Glutamatergic neuron (in vitro differentiated cells): Measurements from ENCODE around the gene TGFA. TPM values are rescaled to one million over a fixed set of nuclear protein-coding genes. Genes with fewer than 3 reads are reported as not detected.

ENCODE experiments used
- DNase-seq: peaks from one replicate; pipeline ENCODE4 v3.0.0; 2022
- H3K27ac Mint-ChIP-seq: one replicate; pipeline ENCODE4 v1.8.0; 2020; ENCODE audit warnings: mild to moderate bottlenecking, mixed read lengths, inconsistent platforms; ENCODE audit not compliant: unreplicated experiment
- H3K27me3 Mint-ChIP-seq: one replicate; pipeline ENCODE4 v1.8.0; 2020; ENCODE audit warnings: mild to moderate bottlenecking, moderate library complexity, mixed read lengths, inconsistent platforms; ENCODE audit not compliant: unreplicated experiment
- H3K36me3 Mint-ChIP-seq: one replicate; pipeline ENCODE4 v1.8.0; 2020; ENCODE audit warnings: mild to moderate bottlenecking, mixed read lengths, inconsistent platforms; ENCODE audit not compliant: unreplicated experiment
- H3K4me1 Mint-ChIP-seq: one replicate; pipeline ENCODE4 v1.8.0; 2020; ENCODE audit warnings: mild to moderate bottlenecking, low read depth, mixed read lengths, inconsistent platforms; ENCODE audit not compliant: unreplicated experiment
- H3K4me3 Mint-ChIP-seq: one replicate; pipeline ENCODE4 v1.8.0; 2020; ENCODE audit warnings: mild to moderate bottlenecking, mixed read lengths, inconsistent platforms; ENCODE audit not compliant: unreplicated experiment
- H3K9me3 Mint-ChIP-seq: one replicate; pipeline ENCODE4 v1.8.0; 2020; ENCODE audit warnings: mild to moderate bottlenecking, moderate library complexity, mixed read lengths, inconsistent platforms; ENCODE audit not compliant: unreplicated experiment
- CTCF ChIP-seq: fragments of 200-600 bp; sonication (generic); IDR thresholded peaks from one replicate; pipeline ENCODE4 v1.5.0; 2021; ENCODE audit not compliant: partially characterized antibody, unreplicated experiment
- total RNA-seq: library from RNA; stranded (reverse); fragmentation: NEBNext Ultra II Directional; extraction: Animal tissue kit (Norgen Biotek cat#: 25700); gene quantifications from one replicate; pipeline ENCODE4 v1.2.1, GENCODE V29; 2021; ENCODE audit not compliant: unreplicated experiment

Gene TGFA
- total RNA-seq, 1 donor from 2014 or later = 4.7 TPM

GRCh38 chr2:70549064-70549710, 4.4 kb downstream of the TGFA start:
- H3K36me3 Mint-ChIP-seq = no peaks in the 10 kb centered on the region
- peaks cover 14% of the 10 kb centered on the region for H3K27me3 Mint-ChIP-seq
- H3K9me3 Mint-ChIP-seq = no peaks in the 10 kb centered on the region
- H3K27ac Mint-ChIP-seq = no peak overlapping the region
- no peak for DNase-seq
- TF ChIP-seq CTCF = no peak
- H3K4me3 Mint-ChIP-seq = no peak overlapping the region
- H3K4me1 Mint-ChIP-seq = no peaks in the 10 kb centered on the region

- Mint-ChIP-seq H3K27me3 (peaks cover 11% of the 10 kb centered on the region), H3K27ac (no peak overlapping the region)
- DNase-seq = no peak
Observed at GRCh38 chr2:70548233-70548632, 5.4 kb downstream of the TGFA start.

GRCh38 chr2:70546885-70547284, 6.7 kb downstream of the TGFA start:
- no peaks in the 10 kb centered on the region for H3K36me3 Mint-ChIP-seq
- peaks cover 2% of the 10 kb centered on the region for H3K9me3 Mint-ChIP-seq
- H3K27ac Mint-ChIP-seq = no peak overlapping the region
- peaks cover 1% of the 10 kb centered on the region for H3K4me1 Mint-ChIP-seq
- no peak overlapping the region for H3K4me3 Mint-ChIP-seq
- peaks cover 5% of the 10 kb centered on the region for H3K27me3 Mint-ChIP-seq
- no peak for TF ChIP-seq CTCF
- DNase-seq = no peak

More at GRCh38 chr2:70548233-70548632, 5.4 kb downstream of the TGFA start:
- Mint-ChIP-seq H3K4me1 (no peaks in the 10 kb centered on the region), H3K9me3 (no peaks in the 10 kb centered on the region), H3K36me3 (no peaks in the 10 kb centered on the region), H3K4me3 (no peak overlapping the region)
- no peak for TF ChIP-seq CTCF

GRCh38 chr2:70546376-70546775, 7.2 kb downstream of the TGFA start:
- TF ChIP-seq CTCF = no peak
- H3K27ac Mint-ChIP-seq = no peak overlapping the region
- no peak overlapping the region for H3K4me3 Mint-ChIP-seq
- peaks cover 2% of the 10 kb centered on the region for H3K9me3 Mint-ChIP-seq
- peaks cover 5% of the 10 kb centered on the region for H3K27me3 Mint-ChIP-seq
- no peaks in the 10 kb centered on the region for H3K36me3 Mint-ChIP-seq
- H3K4me1 Mint-ChIP-seq = peaks cover 6% of the 10 kb centered on the region
- DNase-seq = no peak

GRCh38 chr2:70541481-70542020, 12.1 kb downstream of the TGFA start:
- Mint-ChIP-seq H3K27me3 (no peaks in the 10 kb centered on the region), H3K4me1 (peaks cover 8% of the 10 kb centered on the region), H3K9me3 (peaks cover 2% of the 10 kb centered on the region), H3K27ac (no peak overlapping the region), H3K4me3 (no peak overlapping the region), H3K36me3 (peaks cover 15% of the 10 kb centered on the region)
- TF ChIP-seq CTCF = no peak
- no peak for DNase-seq
